HG03045 (cell line): ENCODE results near the gene SQSTM1.
"Not testable (repeated sequence)": the region's sequence is repeated elsewhere in the genome, so short reads cannot be mapped to it uniquely, and the experiment has no call there.

Experiments used
- ATAC-seq: cut with Tn5 transposase; IDR thresholded peaks from one replicate; pipeline ENCODE4 v1.9.1; 2021; ENCODE audit warnings: mild to moderate bottlenecking, moderate library complexity; ENCODE audit not compliant: unreplicated experiment

SQSTM1 gene

DNA sequence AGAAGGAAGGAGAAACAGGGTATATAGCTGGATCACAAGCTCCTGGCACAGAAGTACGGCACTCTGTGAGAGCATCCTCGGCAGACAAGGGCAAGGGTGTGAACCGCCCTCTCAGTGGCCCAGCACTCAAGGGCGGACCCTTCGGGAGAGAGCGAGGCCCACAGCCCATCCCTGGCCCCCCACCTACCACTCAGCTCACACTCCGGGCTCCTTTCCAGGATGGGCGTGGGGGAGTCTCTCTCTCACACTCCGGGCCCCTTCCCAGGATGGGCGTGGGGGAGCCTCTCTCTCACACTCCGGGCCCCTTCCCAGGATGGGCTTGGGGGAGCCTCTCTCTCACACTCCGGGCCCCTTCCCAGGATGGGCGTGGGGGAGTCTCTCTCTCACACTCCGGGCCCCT, 50.8 kb downstream of the SQSTM1 start:
- not testable (repeated sequence) for ATAC-seq

DNA sequence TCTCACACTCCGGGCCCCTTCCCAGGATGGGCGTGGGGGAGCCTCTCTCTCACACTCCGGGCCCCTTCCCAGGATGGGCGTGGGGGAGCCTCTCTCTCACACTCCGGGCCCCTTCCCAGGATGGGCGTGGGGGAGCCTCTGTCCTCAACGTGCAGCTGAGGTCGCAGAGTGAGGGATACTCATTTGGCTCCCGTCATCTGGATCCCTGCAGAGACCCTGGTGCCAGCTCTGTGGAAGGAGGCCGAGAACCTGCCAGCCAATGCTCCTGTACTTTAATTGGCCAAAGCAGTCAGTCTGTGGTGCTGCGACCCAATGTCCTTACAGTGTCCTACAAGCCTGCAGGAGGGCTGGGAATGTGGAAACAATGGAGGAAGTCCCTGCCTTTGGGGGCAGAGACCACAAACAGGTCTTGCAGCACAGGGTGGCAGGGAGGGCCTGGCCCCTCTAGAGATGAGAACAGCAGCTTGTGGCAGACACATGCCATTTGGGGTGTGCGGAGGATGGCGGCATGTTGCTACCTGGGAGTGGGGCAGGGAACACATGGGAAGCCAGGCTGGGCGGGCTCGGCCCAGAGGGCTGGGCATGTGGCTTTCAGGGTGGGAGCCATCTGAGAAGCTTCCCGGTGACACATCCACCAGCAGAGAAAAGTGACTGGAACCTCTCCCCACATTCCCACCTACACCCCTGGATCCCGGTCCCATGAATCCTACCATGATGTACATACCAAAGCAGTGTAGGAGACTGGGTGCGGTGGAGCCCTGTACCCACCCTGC, 51.5 kb downstream of the SQSTM1 start:
- ATAC-seq, result no peak

DNA sequence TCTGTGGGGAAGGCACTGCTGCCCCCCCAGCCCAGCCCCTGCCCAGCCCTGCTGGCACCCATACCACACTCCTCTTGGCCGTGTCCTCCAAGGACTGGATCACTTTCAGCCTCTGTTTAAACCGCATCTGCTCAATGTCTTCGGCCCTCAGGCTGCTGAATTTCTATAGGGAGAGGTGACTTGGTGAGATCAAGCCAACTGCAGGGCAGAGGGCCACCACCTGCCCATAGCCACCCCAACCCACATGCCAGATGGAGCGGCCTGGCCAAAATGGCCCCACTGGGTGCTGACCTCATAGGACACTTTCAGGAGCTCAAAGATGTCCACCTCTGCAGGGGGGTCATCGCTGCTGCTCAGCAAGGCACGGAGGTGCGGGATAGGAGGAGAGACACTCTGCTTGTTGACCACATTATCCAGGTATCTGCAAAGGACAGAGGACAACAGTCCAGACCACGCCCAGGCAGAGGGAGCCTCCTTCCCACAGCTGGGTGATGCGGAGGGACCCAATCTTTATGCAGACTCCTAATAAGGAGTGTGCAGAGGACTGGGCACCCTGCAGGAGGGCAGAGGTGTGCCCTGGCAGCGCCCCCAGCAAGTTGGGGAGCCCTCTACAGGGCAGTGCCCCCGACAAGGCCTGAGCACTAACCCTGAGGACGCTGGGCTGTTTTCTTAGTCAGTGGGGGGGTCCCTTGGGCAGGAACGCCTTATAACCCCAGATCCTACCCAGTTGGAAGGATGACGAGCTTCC, 52.3 kb downstream of the SQSTM1 start:
- no peak for ATAC-seq

DNA sequence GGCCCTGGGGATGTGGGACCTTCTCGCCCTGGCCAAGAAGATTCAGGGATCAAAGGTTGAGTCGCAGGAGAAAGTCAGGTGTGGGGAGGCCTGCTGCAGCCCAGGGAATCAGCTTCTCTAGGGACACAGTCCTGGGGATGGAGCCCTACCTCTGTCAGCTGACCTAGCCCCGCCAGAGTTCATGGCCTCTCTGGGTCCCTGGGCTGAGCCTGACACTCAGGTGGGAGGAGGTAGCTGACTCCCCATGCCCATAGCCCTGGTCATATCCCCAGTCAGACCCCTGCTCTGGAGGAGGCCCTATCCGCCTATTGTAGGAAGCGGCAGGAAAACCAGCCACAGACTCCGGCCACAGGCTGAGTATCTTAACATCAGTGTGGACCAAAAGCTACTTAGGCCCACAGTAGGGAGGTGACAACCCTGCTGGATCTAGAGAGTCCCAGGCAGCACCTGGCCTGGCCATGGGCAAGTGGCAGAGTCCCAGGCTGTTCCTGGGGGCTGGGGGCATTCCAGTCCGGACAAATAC, 52.9 kb downstream of the SQSTM1 start:
- no peak for ATAC-seq

DNA sequence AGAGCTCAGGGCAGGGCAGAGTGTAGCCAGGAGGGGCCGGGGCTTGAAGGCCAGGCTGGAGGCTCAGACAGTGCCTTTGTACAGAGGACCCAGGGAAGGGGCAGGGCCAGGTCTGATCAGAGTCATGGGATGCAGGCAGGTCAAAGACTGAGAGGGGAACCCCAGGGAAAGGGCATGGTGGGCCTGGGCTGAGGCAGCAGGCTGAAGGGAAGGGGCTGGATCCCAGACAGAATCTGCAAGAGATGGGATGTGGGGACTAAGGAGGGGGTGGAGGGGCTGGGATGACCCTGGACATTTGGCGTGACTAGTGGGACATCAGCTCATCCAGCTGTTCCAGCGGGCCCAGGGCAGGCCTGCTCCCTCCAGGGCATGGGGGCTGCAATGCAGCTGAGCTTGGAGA, 53.4 kb downstream of the SQSTM1 start:
- no peak for ATAC-seq

DNA sequence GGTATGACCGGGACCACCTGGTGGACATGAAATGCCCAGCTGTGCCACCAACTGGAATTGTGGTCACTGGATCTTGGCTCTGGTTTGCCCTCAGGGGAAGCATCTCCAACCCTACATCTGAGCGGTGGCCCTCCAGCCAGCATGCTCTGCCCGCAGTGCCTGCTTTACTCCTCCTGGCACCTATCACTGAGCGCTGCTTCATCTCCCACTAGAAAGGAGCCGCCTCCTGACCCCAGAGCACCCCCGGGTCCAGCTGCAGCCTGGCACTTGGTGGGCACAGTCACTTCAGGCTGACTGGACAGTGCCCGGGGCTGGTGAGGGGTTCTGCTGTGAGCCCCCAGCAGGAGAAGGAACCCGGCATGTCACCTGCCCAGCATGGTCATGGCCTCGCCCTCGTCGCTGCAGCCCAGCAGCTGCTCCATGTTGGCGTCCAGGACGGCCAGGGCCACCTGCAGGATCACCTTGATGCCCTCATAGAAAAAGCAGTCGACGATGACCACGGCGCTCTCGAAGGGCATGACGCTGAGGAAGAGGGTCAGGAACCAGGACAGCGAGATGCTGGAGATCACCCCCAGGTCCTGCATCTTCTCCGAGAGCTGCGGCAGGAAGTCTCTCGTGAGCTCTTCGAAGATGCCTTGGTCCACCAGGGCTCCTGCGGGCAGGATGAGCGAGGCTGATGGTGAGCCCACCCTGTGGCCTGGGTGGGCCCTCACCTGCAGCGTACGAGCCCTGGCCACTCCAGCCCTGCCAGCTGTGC, 54.0 kb downstream of the SQSTM1 start:
- ATAC-seq, result no peak

DNA sequence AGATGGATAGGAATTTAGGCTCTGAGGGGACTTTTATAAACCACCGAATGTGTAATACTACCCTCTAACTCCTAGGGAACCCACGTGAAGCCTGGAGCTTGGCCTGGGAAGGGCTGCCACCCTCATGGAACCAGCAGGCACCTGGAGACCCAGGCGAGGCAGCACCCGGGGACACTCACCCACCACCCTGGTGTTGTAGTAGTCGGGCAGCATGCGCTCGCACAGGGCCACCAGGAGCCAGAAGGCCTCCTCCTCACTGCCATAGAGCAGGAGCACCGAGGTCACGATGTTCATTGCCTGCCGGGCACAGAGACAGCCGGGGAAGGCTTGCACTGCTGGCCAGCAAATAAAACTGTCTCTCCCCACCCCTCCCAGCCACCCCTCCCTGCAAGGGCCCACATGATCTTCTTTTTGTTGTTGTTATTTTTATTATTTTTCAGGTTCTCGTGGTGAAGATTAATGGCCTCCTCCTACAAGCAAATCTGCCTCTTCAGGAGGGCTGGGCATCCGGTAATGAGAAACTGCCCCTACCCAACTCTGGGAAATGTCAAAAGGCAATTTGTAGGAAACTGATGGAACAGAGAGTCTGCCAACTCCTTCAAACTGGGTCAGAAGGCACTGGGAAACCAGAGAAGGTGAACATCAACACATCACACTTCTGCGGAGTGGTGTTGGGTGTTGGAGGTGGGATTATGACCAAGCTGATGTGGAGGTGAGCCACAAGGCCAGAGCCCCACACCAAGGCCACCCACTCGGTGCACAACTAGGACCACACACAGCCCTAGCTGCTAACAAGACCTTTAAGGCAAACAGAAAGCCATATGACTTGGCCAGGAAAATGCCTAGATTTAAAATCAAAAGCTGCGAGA, 55.3 kb downstream of the SQSTM1 start:
- no peak for ATAC-seq

DNA sequence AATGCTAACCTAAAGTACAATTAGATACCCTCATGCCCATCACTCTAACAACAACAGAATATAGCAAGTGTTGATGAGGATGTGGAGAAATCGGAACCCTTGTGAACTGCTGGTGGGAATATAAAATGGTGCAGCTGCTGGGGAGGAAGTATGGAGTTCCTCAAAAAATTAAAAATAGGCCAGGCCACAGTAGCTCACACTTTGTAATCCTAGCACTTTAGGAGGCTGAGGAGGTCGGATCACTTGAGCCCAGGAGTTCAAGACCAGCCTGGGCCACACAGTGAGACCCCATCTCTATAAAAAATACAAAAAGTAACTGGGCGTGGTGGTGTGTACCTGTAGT, 55.9 kb downstream of the SQSTM1 start:
- ATAC-seq, result no peak

DNA sequence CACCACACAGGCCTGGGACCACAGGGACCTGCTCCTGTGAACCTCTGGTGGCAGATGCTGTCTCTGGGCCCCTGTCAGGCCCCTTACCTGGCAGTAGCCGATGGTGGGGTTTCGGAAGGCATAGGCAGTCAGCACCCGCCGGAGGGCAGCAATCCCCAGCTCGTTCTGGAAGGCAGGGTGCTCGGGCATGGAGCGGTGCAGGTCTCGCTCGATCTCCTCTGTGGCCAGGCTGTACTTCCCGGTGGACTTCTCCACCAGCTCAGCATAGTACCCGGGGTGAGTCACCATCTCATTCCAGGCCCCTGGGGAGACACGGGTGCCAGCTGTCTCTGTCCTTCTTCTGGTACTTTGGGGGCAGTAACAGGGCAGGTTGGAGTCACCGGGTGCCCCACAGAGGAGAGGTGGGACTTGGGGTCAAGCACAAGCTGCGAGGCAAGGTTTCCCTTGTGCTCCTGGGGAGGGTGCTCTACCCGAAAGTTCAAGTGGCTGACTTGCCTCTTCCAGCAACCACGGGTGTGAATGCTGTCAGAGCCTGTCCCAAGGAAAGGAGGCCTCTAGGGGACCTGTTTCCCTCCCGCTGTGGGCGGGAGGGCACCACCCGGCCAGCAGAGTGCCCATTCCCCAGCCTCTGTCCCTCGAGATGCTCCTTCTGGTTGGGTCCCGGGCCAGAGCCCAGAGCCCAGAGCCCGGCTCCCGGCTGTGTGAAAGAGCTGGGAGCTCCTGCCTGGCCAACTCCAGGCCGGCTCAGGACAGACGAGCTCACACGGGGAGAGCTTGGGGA, 57.7 kb downstream of the SQSTM1 start:
- ATAC-seq, result no peak

DNA sequence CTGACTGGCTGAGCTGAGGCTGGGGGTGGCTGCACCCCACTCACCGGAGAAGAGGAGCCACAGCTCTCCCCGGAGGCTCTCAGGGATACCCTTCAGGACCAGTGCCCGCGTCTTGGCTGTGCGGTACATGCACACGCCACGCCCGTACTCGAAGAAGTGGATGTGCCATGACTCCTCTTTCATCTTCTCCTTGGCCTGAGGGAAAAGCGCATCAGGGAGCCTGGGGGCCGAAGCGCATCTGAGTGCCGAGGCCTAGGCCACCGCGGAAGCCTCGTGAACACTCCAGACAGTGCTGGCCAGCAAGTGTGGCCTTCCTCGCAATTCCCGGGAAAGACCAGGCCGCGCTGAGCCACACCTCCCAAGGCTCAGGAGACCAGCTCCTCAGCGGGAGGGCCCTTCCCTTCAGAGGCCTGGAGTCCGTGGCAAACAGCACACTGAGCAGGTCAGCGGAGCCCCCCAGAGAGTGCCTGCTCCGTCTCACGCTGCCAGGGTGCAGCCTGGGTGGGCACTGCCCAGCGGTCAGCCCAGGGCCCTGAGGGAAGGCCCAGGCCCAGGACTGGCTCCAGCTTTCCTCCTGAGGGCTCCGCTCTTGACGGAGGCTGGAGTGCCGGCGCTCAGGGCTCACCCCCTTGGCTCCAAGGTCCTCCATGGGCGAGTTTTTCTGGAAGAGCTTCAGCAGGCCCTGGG, 58.4 kb downstream of the SQSTM1 start:
- ATAC-seq, result no peak

DNA sequence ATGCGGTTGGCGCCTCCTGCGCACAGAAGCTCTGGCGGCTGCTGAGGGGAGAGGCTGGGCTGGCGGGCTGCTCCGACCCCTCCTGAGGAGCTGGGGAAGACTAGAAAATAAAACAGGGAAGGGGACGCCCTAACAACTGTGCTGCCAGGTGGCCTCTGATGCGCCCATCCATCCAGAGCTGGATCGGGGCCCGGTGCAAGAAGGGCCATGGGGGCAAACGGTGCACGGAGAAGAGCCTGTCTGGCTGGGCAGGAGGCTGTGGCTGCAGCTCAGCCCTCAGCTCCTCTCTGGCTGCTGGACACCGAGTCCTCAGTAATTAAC, 58.9 kb downstream of the SQSTM1 start:
- no peak for ATAC-seq

DNA sequence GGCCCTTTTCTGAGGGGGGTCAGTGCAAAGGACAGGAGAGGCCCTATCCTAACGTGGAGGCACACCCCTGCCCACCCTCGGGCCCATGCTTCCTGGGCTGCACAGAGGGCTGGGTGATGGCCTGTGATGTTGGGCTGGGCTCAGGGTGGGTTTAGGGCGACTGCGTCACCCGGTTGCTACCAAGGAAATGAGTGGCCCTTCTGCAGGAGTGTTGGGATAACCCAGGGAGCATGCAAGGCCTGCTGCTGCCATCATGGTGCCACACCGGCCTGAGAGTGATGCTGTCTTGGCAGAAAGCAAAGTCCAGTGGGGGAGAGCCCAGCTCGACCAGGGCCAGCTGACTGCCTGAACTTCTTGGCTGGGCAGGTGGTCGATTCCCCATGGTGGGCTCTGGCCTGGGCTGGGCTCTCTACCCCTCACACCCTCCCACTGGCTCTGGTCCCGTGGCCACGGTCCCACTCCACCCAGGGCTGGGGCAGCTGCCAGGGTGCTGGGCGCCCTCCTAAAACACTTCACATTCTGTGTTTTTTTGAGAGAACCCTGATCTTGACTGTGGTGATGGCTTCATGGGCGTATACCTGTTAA, 59.5 kb downstream of the SQSTM1 start:
- no peak for ATAC-seq

DNA sequence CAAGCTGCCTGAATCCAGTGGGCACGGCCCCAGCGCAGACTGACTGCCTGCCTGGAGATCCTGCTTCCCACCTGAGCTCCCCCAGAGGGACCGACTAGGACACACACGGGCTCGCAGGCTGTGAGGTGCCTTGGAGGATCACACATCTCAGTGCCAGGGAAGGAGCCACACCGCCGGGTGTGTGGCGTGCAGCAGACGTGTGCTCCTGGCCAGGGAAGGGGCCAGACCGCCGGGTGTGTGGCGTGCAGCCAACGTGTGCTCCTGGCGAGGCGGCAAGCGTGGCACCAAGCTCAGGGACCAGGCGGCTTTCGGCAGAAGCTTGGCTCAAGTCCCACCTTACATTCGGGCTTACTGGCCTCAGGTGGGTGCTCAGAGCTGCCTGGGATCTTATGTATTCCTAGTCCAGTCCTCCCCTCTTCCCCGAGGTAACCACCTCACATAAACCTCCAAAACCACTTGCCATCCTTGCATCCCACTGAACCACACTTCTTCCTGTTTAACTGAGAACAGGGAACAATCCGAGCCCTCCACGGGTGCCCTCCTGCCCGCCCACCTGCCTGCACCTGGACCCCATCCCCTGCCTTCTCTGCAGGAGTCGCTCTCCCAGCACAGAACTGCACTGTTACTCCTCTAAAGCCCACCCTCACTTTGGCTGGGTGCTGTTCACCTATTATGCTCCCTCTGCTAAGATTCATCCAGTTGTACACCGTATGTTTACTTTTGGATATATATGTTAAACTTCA, 60.3 kb downstream of the SQSTM1 start:
- ATAC-seq, result no peak

DNA sequence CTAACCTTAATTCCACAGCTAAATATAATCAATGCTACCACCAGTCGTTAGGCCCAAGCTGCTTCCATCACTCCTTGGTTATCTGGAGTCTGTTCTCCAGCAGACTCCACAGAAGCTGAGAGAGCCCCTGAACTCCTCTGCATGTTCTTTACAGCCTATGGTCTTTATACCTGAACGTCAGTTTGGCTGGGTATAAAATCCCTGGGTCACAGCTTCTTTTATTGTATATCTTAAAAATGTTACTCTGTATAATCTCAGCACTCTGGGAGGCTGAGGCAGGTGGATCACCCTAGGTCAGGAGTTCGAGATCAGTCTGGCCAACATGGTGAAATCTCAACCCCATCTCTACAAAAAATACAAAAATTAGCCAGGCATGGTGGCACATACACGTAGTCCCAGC, 61.6 kb downstream of the SQSTM1 start:
- ATAC-seq, result no peak

DNA sequence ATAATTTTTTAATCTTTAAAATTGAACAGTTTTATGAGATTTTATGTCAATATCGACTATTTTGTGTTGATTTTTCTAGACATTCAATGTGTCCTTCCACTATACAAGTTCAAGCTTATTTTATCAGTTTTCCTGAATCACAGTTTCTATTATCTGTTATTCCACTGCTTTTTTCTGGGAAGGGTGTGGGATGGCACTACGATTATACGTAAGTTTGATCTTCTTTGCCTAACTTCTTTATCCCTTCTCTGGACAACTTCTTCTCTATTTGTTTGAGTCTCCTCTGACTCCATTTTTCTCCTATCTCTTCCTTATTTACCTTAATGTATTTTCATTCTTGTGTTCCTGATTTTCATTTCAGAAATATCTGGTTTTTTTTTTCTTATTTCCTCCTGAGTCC, 62.5 kb downstream of the SQSTM1 start:
- no peak for ATAC-seq

DNA sequence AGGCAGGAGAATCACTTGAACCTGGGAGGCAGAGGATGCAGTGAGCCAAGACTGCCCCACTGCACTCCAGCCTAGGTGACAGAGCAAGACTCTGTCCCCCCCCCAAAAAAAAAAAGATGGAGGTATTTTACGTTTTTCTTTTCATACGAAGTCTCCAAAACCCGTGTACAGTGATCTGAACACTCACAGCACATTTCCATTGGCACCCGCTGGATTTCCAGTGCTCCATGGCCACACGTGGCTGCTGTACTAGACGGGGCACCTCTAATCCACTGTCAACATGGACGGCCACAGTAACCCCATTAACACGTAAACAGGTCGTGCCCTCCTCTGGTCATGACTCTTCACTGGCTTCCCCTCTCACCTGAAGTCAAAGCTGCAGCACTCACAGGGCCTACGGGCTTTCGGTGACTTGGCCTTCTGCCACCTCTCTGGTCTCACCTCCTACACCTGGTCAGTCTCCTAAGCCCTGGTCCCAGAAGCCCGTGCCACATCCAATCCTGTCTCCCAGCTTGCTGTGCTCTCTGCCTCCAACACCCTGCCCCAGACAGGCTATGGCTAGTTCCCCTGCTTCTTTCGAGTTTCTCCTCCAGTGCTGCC, 64.9 kb downstream of the SQSTM1 start:
- ATAC-seq, result no peak

DNA sequence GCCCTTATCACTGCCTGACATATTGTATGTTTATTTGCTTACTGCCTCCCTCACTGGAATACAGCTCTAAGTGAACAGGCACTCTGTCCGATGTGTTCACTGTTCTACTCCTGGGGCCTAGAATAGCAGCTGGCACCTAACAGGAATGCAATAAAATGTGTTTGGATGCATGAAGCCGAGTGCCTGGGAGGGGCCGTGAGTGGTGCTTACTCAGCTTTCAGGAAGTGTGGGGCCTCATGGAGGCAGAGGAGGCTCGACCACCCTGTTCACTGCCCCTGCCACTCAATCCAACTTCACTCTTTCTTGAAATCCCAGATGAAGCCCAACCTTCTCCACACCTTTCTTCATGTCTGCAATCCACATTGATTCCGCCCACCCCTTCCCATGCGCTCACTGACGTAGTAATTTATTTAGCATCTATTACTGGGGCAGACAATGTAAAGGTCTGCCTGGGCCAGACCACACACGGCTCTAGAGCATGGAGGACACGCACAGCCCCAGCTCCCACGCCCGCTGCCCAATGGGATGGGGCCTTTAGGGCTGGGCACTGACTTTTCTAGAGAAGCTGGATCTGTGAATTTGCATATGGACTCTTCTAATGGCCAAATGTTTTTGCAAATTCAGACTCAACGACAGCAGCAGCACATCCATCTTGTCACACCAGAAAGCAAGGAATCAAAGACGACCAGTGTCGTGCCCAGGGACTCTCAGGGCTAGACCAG, 65.6 kb downstream of the SQSTM1 start:
- no peak for ATAC-seq
